HG02885 (cell line): Measurements from ENCODE around the gene SYTL5.

ENCODE experiments used
- ATAC-seq: cut with Tn5 transposase; IDR thresholded peaks from one replicate; pipeline ENCODE4 v1.9.1; 2021; ENCODE audit warnings: mild to moderate bottlenecking; ENCODE audit not compliant: unreplicated experiment, poor library complexity

SYTL5 gene

DNA sequence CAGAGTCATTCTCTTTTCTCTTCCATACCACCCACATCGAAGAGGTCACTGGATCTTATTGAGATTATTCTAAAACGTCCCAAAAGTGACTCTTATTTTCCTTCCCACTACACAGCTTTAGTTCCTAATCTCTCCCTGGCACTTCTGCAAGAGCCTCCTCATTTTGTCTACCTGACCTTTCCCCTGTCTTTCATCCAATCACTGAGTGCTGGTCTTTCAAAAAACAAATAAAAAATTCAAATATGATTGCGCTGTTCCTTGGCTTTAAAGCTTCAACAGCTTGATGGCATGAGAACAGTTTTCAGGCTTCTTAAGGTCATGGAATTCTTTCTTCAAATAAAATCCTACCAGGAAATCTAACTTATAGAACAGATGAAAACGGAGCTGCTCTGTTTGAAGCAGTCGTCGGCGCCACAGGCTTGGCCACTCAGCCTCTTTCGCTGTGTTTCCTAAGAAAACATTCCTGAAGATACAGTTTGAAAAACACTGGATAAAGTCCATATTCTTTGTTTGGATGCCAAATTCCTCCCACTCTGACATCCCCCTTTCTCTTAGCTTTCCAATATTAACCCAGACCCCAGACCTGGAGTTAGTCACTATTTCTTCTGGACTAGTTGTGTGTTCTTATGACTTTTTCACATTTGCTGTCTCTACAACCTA is 12.5 kb downstream of the SYTL5 start:
- ATAC-seq, result no peak

GRCh38 chrX:38028300-38028699 is 21.9 kb downstream of the SYTL5 start:
- ATAC-seq, result no peak

- ATAC-seq, result no peak
Measured at GRCh38 chrX:38036466-38036865, 30.1 kb downstream of the SYTL5 start.

- ATAC-seq, result peak; percentile 42
Measured at GRCh38 chrX:38038501-38038900, 32.1 kb downstream of the SYTL5 start.

GRCh38 chrX:38041237-38041636 is 34.9 kb downstream of the SYTL5 start:
- no peak for ATAC-seq

GRCh38 chrX:38044701-38045100 is 38.3 kb downstream of the SYTL5 start:
- no peak for ATAC-seq

DNA sequence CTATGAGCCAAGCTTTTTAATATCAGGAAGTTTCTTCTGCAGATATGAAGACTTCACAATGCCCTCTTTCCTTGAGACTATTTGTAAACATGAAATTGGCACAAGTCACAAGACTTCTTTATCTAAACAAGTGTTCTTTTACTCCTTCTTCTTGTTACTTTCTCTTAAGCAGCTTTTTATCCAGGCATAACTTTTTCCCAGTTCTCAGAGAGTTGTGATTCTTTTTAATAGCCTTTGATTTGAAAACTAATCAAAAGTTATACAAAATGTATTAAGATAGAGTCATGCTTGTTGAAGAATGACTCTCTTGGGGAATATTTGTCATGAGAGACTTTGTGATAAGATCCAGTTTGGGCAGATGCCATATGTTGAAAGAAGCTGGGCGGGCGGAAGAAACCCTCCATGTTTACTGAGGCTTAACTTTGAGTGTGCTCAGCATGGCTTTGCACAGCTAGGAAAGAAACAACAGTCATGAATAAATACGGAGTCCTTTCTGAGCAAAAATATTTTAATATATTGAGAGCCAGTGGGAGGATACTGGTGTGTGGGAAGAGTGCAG is 39.3 kb downstream of the SYTL5 start:
- no peak for ATAC-seq

GRCh38 chrX:38048886-38049285 is 42.5 kb downstream of the SYTL5 start:
- ATAC-seq, result no peak

DNA sequence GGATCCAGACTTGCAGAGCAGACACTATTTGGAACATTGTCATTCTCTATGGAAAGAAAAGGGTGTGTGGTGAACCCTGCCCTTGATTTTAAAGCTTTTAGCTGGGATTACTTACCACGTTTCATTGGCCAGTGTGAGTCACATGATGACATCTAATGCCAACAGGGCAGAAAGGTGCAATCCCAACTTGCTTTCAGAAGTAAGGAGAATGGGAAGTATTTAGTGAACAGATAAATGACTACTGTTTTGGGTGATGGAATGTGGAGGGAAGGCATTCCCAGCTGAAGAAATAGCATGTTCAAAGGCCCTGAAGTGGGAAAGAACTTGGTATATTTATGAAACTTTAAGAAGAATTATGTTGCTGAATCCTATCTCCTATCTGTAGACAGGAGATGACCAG is 44.5 kb downstream of the SYTL5 start:
- no peak for ATAC-seq

DNA sequence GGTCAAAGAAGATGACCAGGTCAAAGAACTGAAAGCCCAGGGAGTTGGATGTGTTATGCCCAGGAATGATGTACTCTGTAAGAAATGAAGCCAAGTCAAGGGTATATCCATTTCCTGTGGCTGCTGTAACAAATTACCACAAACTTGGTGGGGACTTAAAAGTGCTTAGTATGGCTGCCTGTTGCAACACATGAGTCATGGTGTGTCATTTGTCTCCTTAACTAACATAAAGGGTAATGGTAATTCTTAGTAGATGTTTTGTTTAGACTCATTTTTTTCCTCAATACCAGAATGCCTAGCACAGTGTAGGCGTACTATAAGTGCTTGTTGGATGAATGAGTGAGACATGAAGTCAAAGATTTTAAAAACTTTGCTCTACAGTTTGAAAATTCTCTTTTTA is 45.7 kb downstream of the SYTL5 start:
- no peak for ATAC-seq

- ATAC-seq, result no peak
Measured at GRCh38 chrX:38055170-38055847, 49.0 kb downstream of the SYTL5 start.

DNA sequence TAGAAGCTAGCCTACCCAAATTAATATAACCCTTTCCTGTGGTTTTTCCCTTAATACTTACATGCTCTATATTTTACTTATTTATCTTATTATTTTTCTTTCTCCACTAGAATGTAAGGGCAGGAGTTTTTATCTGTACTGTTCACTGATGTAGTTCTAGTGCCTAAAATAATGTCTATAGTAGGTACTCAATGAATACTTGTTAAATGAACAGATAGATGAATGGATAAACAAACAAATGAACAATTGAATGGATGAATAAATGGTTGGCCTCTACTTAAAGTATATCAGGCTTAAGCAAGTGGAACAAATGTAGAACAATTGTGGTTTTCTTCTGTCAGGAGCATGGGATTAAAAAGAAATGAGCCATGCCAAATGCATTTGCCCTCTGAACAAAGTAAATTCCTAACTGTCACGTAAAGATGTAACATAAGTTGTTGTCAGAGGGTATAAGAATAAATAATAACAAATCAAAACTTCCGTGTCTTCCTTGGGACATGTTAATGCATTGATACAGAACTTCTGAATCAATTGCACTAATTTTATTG is 54.1 kb downstream of the SYTL5 start:
- no peak for ATAC-seq

DNA sequence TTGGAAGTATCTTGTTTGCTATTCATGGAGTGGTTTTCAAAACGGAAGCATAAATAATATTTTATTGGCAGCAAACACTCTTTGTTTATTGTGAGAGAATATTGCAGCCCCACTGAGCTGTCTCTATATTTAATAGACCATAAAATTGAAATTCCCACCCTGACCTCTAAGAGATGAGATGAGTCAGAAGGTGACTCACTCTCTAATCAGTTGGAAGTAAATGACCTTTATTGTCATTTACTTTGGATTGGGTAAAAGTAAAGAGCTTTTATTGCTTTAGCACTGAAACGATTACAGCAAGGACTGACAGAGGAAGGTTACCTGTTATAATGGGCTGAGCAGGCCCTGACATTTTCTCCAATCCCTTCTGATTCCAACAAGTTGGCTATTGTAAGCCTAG is 55.0 kb downstream of the SYTL5 start:
- ATAC-seq, result no peak

DNA sequence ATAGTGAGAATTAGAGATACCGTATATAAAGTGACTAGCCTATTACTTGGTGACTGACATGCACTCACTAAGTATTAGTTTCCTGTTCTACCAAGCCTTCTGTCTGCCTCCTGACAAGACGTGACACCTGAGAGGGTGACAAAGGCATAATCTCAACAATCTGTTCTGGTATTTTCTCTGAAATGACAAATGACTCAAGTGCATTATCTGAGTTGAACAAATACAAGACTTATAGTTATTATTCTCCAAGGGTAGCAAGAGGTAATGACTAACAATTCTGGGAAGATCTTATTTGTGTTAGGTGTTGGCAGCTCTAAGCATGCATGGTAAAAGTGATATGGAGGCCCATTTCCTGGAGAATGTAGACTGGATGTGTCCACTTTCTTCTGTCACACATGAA is 60.6 kb downstream of the SYTL5 start:
- no peak for ATAC-seq

- ATAC-seq, result no peak
Measured at GRCh38 chrX:38069273-38069672, 62.9 kb downstream of the SYTL5 start.

DNA sequence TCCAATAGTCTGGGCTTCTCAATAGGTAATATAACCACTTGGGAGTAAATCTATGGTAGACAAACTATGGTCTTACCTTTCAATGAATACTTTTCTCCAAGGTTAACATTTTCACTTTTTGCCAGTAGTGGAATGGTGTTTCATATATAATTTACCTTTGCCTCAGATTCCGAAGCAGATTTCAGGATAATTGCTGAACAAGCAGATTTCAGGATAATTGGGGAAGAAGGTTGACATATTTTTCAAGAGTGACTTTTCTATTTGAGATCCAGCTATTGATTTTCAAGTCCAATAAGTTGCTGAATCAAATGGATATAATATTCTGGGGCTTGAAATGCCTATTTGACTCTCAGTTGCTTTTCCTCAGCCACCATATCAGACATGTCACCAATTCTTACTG is 63.6 kb downstream of the SYTL5 start:
- ATAC-seq, result no peak

- ATAC-seq, result no peak
Measured at GRCh38 chrX:38079463-38079862, 73.1 kb downstream of the SYTL5 start.

GRCh38 chrX:38080808-38081207 is 74.5 kb downstream of the SYTL5 start:
- ATAC-seq, result no peak

GRCh38 chrX:38081909-38082308 is 75.6 kb downstream of the SYTL5 start:
- ATAC-seq, result no peak

DNA sequence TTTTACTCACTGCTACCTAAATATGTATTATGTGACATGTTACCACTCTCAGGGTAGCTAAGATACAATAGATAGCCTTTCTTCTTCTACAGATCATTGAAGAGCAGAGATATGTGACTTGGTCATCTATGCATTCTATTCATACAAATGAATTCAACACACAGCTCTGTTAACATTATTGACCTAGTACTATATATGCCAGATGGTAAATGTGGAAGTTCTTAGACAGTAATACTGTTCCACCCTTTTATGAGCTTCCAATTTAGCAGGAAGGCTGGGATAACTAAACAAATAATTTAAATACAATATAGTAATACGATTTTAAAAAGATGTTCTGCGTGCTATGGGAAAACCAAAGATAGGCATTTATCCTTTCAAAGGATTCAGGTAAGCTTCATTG is 76.0 kb downstream of the SYTL5 start:
- no peak for ATAC-seq

GRCh38 chrX:38085813-38086212 is 79.5 kb downstream of the SYTL5 start:
- no peak for ATAC-seq
